HepG2 (cell line): ENCODE data around the gene TRIM25. TPM values are rescaled to one million over a fixed set of nuclear protein-coding genes. Genes with fewer than 3 reads are reported as not detected.

Experiments used
- ATAD3A ChIP-seq: sonication (generic); formaldehyde crosslinking; IDR thresholded peaks from 2 replicates; pipeline ENCODE4 v1.4.0; 2020; ENCODE audit warnings: missing genetic modification reagents
- BORCS8-MEF2B ChIP-seq: sonication (generic); formaldehyde crosslinking; IDR thresholded peaks from 2 replicates; pipeline ENCODE4 v1.8.0; 2022; ENCODE audit warnings: mild to moderate bottlenecking, missing genetic modification reagents
- ETV6 ChIP-seq: sonication (generic); formaldehyde crosslinking; conservative IDR thresholded peaks from 2 replicates; pipeline ENCODE4 v1.4.0; 2020; ENCODE audit warnings: missing genetic modification reagents
- FOXJ3 ChIP-seq: sonication (generic); formaldehyde crosslinking; IDR thresholded peaks from 2 replicates; pipeline ENCODE4 v1.4.0; 2020; ENCODE audit warnings: missing genetic modification reagents, mild to moderate bottlenecking, borderline replicate concordance
- KMT2B ChIP-seq: IDR thresholded peaks from 2 replicates; pipeline ENCODE4 v1.6.1; 2016; ENCODE audit warnings: missing genetic modification reagents, missing compliant biosample characterization
- RBM39 ChIP-seq: fragments of 200-400 bp; formaldehyde crosslinking; IDR thresholded peaks from one replicate; pipeline ENCODE4 v1.6.1; 2018; ENCODE audit warnings: antibody characterized with exemption, mild to moderate bottlenecking, low read depth, low read length; ENCODE audit not compliant: poor library complexity, severe bottlenecking
- SMARCE1 ChIP-seq: fragments of 450-650 bp; IDR thresholded peaks from 2 replicates; pipeline ENCODE4 v1.6.1; 2017; ENCODE audit warnings: borderline replicate concordance
- TAF1 ChIP-seq: sonication (generic); formaldehyde crosslinking; IDR thresholded peaks from 2 replicates; pipeline ENCODE4 v1.4.0; 2020; ENCODE audit warnings: missing genetic modification reagents
- THYN1 ChIP-seq: sonication (generic); formaldehyde crosslinking; IDR thresholded peaks from 2 replicates; pipeline ENCODE4 v1.8.1; 2023; ENCODE audit warnings: low read depth, mild to moderate bottlenecking, moderate library complexity, missing genetic modification reagents, borderline replicate concordance
- ZBTB1 ChIP-seq: sonication (generic); formaldehyde crosslinking; IDR thresholded peaks from 2 replicates; pipeline ENCODE4 v1.4.0; 2020; ENCODE audit warnings: missing genetic modification reagents, borderline replicate concordance
- ZBTB38 ChIP-seq: sonication (generic); formaldehyde crosslinking; IDR thresholded peaks from 2 replicates; pipeline ENCODE4 v1.5.1; 2020; ENCODE audit warnings: mild to moderate bottlenecking, missing genetic modification reagents
- ZBTB7A ChIP-seq: sonication (generic); formaldehyde crosslinking; IDR thresholded peaks from 2 replicates; pipeline ENCODE4 v1.8.0; 2022; ENCODE audit warnings: mild to moderate bottlenecking, missing genetic modification reagents
- ZNF256 ChIP-seq: sonication (generic); formaldehyde crosslinking; conservative IDR thresholded peaks from 2 replicates; pipeline ENCODE4 v1.4.0; 2020; ENCODE audit warnings: missing genetic modification reagents
- ZNF550 ChIP-seq: sonication (generic); formaldehyde crosslinking; IDR thresholded peaks from 2 replicates; pipeline ENCODE4 v1.4.0; 2020; ENCODE audit warnings: mild to moderate bottlenecking, missing genetic modification reagents, borderline replicate concordance
- ZNF768 ChIP-seq: sonication (generic); formaldehyde crosslinking; IDR thresholded peaks from 2 replicates; pipeline ENCODE4 v1.4.0; 2020; ENCODE audit warnings: missing genetic modification reagents
- ZNF777 ChIP-seq: sonication (generic); formaldehyde crosslinking; IDR thresholded peaks from 2 replicates; pipeline ENCODE4 v1.4.0; 2020; ENCODE audit warnings: missing genetic modification reagents
- ZNF816 ChIP-seq: sonication (generic); formaldehyde crosslinking; IDR thresholded peaks from 2 replicates; pipeline ENCODE4 v1.8.0; 2022; ENCODE audit warnings: missing genetic modification reagents, mild to moderate bottlenecking, borderline replicate concordance
- ZSCAN25 ChIP-seq: sonication (generic); formaldehyde crosslinking; IDR thresholded peaks from 2 replicates; pipeline ENCODE4 v1.8.0; 2022; ENCODE audit warnings: mild to moderate bottlenecking, missing genetic modification reagents
- polyA plus RNA-seq, 8 experiments: library from polyadenylated mRNA; depleted of rRNA in 3 of 8; stranded (reverse) in 7 of 8; unstranded in 1 of 8; fragments of >200 nt; fragmentation: Illumina TruSeq in 4 of 8; extraction: Trizol in 4 of 8; gene quantifications; 2 replicates each; pipeline versions ENCODE4 v1.2.1 to v1.2.3, GENCODE V29; 2011 to 2016; ENCODE audit warnings: low read depth in 4 of 8, missing spikeins in 1 of 8, mixed read lengths in 1 of 8; ENCODE audit not compliant: insufficient read depth in 1 of 8
- total RNA-seq, 5 experiments: library from RNA; depleted of rRNA; stranded (reverse); fragments of >200 nt; fragmentation: Illumina TruSeq; extraction: Trizol; gene quantifications; 2 replicates each; pipeline ENCODE4 v1.2.3, GENCODE V29; 2016; ENCODE audit warnings: low read depth in 1 of 5
- TF ChIP-seq, protein P1 (sequence below): sonication (generic); formaldehyde crosslinking; IDR thresholded peaks from 2 replicates; pipeline ENCODE4 v1.4.0; 2020; ENCODE audit warnings: mild to moderate bottlenecking, missing genetic modification reagents
- TF ChIP-seq, protein P2 (sequence below): sonication (generic); formaldehyde crosslinking; IDR thresholded peaks from 2 replicates; pipeline ENCODE4 v1.9.0; 2021; ENCODE audit warnings: missing genetic modification reagents, borderline replicate concordance
- TF ChIP-seq, protein P3 (sequence below): sonication (generic); formaldehyde crosslinking; IDR thresholded peaks from 2 replicates; pipeline ENCODE4 v1.5.0; 2020; ENCODE audit warnings: missing genetic modification reagents, mild to moderate bottlenecking, borderline replicate concordance
- TF ChIP-seq, protein P4 (sequence below): sonication (generic); formaldehyde crosslinking; IDR thresholded peaks from 2 replicates; pipeline ENCODE4 v1.8.1; 2023; ENCODE audit warnings: mild to moderate bottlenecking, moderate library complexity, missing genetic modification reagents
- TF ChIP-seq, protein P5 (sequence below): sonication (generic); formaldehyde crosslinking; IDR thresholded peaks from 2 replicates; pipeline ENCODE4 v1.4.0; 2020; ENCODE audit warnings: missing genetic modification reagents
- TF ChIP-seq, protein P6 (sequence below): IDR thresholded peaks from 2 replicates; pipeline ENCODE4 v1.6.1; 2012; ENCODE audit warnings: low read depth, low read length, improper control_type of control experiment

The TRIM25 gene
- total and polyA plus RNA-seq, 2 of the 13 experiments (the other 11 are each of a cell fraction or from before 2014, with no cell fraction given): 30.8 to 42.2 TPM

DNA sequence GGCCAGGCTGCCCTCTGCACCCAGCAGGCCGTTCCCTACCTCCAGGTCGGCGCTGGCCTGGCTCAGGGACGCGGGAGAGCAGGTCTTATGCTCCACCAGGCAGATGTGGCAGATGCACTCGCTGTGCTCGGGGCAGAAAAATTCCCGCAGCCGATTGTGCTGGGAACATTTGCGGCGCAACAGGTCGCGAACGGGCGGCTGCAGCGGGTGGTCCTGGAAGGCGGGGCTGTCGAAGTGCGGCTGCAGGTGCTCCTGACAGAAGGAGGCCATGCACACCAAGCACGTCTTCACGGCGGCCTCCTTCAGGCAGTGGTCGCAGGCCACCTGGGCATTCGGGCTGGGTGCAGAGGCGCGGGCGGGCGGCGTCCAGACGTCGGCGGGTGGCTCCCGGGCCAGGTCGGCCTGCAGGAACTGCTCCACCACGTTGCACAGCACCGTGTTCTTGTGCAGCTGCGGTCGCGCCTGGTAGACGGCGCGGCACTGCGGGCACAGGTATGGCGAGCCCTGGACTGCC lies 439 bp downstream of the TRIM25 start (continued):
- TF ChIP-seq, protein P1, sequence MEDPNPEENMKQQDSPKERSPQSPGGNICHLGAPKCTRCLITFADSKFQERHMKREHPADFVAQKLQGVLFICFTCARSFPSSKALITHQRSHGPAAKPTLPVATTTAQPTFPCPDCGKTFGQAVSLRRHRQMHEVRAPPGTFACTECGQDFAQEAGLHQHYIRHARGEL (CRISPR knock-in tag): no peak
- peak; percentile 29 for TF ChIP-seq ZNF768 (CRISPR knock-in tag)
- TF ChIP-seq, protein P2, sequence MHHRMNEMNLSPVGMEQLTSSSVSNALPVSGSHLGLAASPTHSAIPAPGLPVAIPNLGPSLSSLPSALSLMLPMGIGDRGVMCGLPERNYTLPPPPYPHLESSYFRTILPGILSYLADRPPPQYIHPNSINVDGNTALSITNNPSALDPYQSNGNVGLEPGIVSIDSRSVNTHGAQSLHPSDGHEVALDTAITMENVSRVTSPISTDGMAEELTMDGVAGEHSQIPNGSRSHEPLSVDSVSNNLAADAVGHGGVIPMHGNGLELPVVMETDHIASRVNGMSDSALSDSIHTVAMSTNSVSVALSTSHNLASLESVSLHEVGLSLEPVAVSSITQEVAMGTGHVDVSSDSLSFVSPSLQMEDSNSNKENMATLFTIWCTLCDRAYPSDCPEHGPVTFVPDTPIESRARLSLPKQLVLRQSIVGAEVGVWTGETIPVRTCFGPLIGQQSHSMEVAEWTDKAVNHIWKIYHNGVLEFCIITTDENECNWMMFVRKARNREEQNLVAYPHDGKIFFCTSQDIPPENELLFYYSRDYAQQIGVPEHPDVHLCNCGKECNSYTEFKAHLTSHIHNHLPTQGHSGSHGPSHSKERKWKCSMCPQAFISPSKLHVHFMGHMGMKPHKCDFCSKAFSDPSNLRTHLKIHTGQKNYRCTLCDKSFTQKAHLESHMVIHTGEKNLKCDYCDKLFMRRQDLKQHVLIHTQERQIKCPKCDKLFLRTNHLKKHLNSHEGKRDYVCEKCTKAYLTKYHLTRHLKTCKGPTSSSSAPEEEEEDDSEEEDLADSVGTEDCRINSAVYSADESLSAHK (CRISPR knock-in tag): no peak; the same call in 1 of the 2 replicates
- no peak for TF ChIP-seq RBM39
- TF ChIP-seq ZNF777: peak; percentile 99
- TF ChIP-seq KMT2B (CRISPR knock-in tag): no peak
- TF ChIP-seq, protein P3, sequence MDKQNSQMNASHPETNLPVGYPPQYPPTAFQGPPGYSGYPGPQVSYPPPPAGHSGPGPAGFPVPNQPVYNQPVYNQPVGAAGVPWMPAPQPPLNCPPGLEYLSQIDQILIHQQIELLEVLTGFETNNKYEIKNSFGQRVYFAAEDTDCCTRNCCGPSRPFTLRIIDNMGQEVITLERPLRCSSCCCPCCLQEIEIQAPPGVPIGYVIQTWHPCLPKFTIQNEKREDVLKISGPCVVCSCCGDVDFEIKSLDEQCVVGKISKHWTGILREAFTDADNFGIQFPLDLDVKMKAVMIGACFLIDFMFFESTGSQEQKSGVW (CRISPR knock-in tag): 0 out of 2 replicates have a peak, but pooled peaks have one; percentile 82
- TF ChIP-seq TAF1 (CRISPR knock-in tag): no peak
- no peak for TF ChIP-seq ZBTB1
- no peak for TF ChIP-seq THYN1
- TF ChIP-seq FOXJ3 (CRISPR knock-in tag): peak; percentile 46; the same call in 1 of the 2 replicates
- TF ChIP-seq ATAD3A (CRISPR knock-in tag): no peak
- TF ChIP-seq, protein P4, sequence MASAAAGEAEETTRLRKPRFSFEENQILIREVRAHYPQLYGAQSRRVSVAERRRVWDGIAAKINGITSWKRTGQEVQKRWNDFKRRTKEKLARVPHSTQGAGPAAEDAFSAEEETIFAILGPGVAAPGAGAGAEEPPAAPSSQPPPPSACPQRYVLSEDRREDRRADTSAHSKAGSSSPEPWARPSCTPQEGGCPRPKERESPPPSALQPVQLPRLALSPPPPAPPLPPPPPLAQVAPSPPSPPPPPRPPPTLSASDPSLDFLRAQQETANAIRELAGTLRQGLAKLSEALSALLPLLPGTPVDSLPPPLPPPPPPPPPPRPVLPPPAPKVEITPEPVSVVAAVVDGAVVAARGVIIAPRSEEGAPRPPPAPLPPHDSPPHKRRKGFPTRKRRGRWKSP (CRISPR knock-in tag): no peak
- no peak for TF ChIP-seq ZNF256 (CRISPR knock-in tag)
- no peak for TF ChIP-seq ZBTB38
- TF ChIP-seq ZNF550 (CRISPR knock-in tag): no peak; the same call in 1 of the 2 replicates
- TF ChIP-seq ZNF816 (CRISPR knock-in tag): no peak
- TF ChIP-seq, protein P5, sequence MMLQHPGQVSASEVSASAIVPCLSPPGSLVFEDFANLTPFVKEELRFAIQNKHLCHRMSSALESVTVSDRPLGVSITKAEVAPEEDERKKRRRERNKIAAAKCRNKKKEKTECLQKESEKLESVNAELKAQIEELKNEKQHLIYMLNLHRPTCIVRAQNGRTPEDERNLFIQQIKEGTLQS: no peak; the same call in 1 of the 2 replicates
- no peak for TF ChIP-seq ZSCAN25 (CRISPR knock-in tag)
- no peak for TF ChIP-seq SMARCE1
- TF ChIP-seq, protein P6, sequence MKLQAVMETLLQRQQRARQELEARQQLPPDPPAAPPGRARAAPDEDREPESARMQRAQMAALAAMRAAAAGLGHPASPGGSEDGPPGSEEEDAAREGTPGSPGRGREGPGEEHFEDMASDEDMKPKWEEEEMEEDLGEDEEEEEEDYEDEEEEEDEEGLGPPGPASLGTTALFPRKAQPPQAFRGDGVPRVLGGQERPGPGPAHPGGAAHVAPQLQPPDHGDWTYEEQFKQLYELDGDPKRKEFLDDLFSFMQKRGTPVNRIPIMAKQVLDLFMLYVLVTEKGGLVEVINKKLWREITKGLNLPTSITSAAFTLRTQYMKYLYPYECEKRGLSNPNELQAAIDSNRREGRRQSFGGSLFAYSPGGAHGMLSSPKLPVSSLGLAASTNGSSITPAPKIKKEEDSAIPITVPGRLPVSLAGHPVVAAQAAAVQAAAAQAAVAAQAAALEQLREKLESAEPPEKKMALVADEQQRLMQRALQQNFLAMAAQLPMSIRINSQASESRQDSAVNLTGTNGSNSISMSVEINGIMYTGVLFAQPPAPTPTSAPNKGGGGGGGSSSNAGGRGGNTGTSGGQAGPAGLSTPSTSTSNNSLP: no peak
- peak; percentile 59 for TF ChIP-seq ZBTB7A (CRISPR knock-in tag)
- TF ChIP-seq BORCS8-MEF2B (CRISPR knock-in tag): no peak
- TF ChIP-seq ETV6 (CRISPR knock-in tag): peak; percentile 13; the same call in 1 of the 2 replicates
